Measurements from ENCODE around the gene CTNNBIP1.

Gene CTNNBIP1

DNA sequence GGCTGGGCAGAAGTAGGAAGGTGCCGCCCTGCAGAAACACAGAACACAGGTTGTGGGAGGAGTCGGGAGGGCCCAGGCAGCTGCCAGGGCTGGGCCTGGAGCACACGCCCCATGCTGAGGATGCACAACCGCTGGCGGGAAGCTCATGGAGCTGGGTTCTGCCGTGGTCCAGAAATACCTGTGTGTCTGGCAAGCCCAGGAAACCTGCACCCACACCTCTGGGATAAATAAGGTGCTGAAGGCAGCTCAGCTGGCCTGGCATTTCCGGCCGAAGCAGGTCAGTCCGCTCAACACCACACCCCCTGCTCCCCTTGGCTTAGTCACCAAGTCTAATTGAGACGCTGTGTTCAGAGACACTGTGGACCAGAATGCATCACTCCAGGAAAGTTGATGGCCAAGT is 32.1 kb downstream of the CTNNBIP1 start:
- DNase-seq (ENCODE audit: low read depth in 2 of 2) = no peak

- no peak for DNase-seq (ENCODE audit: low read depth in 2 of 2)
Observed at GRCh38 chr1:9875636-9876000, 34.5 kb downstream of the CTNNBIP1 start.

GRCh38 chr1:9874959-9875635 is 35.0 kb downstream of the CTNNBIP1 start:
- peak; percentile 33 to 51 for DNase-seq (ENCODE audit: low read depth in 2 of 2)

GRCh38 chr1:9874412-9874811 is 35.7 kb downstream of the CTNNBIP1 start:
- no peak for DNase-seq (ENCODE audit: low read depth in 2 of 2)

DNA sequence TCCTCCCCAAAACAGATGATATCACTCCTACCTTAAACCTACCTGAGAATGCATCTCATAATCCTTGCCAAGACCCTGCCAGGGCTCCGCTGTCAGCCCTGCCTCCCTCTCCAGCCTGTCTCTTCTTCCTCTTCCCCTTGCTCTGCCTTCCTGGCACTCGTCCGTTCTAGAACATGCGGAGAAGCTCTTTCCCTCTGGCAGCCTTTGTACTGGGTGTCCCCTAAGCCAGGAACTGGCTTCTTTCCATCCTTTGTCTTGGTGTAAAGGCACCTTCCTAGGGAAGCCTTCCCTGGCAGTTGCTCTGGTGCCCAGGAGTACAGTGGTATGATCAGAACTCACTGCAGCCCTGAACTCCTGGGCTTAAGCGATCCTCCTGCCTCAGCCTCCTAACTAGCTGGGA is 36.1 kb downstream of the CTNNBIP1 start:
- DNase-seq (ENCODE audit: low read depth in 2 of 2) = no peak

GRCh38 chr1:9873385-9873784 is 36.7 kb downstream of the CTNNBIP1 start:
- no peak for DNase-seq (ENCODE audit: low read depth in 2 of 2)

DNA sequence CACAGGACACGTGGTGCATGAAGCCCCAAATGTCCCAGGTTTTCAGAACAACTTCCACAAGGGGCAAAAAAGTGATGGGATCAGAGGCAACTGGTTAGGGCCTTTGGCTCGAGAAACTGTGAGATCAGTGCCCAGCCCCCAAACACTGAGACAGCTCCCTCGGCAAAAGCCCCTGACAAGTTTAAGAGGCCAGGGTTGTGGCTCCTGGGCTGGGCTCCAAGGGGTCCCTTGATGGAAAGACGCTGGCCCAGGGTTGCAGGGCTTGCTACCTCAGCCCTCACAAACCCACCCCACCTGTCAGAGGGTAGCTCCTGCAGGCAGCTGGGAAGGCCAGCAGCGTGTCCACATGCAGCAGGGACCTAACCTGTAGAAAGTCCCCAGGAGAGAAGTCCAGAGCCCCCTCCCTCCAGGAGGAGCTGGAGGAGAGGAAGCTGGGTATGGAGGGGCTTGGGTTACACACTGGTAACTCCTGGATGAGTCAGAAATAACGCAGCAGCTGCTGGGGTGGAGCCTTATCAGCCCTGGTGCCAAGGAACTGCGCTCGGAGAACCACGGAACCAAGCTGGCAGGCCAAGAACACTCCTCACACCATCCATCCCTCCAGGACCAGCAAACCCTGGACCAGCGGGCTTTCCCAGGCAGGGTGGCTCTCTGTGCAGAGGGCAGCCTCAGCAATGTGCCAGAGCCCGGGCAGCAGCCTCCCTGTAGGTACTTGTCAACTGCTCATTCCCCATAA is 37.5 kb downstream of the CTNNBIP1 start:
- no peak for DNase-seq (ENCODE audit: low read depth in 2 of 2)

DNA sequence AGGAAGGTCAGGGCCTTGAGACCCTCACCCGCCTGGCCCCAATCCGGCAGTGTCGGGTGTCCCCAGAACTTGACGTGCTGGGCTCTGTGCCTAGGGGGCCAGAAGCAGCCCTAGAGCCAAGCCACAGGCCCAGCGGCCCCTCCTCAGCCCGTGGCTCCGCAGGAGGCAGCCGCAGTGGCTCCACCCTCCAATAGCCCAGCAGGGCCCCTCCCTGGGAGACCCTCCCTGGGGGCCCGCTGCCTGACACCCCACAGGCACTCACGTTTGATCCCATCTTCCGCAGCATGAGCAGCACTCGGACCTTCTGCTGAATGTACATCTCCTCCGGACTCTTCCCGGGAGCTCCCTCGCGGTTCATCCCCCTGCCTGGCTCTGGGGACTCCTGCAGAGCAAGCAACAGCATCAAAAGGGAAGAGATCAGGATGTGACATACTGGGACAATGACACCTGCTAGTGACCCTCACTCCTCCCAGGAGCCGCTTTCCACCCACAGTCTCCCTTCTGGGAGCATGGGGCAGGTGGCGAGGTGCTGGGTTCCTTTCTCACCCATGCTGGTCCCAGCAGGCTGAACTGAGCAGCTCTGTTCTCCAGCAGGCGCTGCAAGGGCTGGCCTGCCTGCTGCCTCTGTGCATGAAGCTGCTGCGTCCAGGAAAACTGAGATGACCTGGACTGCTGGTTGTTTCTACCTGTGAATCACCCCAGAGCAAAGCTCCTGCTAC is 38.2 kb downstream of the CTNNBIP1 start:
- DNase-seq (ENCODE audit: low read depth in 2 of 2) = no peak

GRCh38 chr1:9871021-9871420 is 39.0 kb downstream of the CTNNBIP1 start:
- DNase-seq (ENCODE audit: low read depth in 2 of 2) = no peak

DNA sequence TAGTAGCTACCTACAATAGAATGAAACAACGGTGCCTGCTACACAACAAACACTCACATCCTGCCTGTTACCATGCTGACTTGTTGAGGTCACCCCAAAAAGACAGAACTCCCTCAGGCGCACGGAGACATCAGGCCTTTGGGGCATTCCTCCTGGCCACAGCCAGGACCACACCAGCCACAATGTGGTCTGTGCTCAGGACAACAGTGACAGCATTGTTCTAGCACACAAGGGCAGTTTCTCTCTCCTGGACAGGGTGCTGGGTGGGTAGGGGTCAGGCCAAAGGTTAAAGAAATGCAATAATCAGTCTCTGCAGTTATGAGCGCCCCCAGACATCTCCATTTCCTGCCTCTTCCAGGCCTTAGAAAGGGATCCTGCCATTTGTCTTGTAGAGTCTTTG is 39.5 kb downstream of the CTNNBIP1 start:
- DNase-seq (ENCODE audit: low read depth in 2 of 2) = no peak

- DNase-seq (ENCODE audit: low read depth in 2 of 2) = no peak
Observed at GRCh38 chr1:9869831-9870251, 40.2 kb downstream of the CTNNBIP1 start.

GRCh38 chr1:9868244-9868590 is 41.9 kb downstream of the CTNNBIP1 start:
- no peak for DNase-seq (ENCODE audit: low read depth in 2 of 2)

GRCh38 chr1:9867408-9868243 is 42.4 kb downstream of the CTNNBIP1 start:
- peak; percentile 72 to 76 for DNase-seq (ENCODE audit: low read depth in 2 of 2)

DNA sequence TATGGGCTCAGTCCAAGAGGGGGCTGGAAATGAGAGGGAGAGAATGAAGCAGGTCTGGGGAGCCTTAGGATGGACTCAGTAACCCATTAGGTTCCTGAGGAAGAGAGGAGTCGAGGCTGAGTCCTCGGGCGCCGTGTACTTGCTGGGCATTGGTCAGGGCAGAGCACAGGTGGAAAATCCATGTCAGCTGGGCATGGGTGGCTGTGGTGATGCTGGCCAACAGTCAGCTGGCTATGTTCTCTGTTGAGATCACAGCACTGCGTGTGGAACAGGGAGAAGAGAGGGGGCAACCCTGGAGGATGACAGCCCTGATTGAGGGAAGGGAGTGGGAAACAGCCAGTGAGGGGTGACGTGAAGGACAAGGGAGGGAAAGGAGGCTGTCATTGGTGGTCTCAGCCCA is 43.2 kb downstream of the CTNNBIP1 start:
- no peak for DNase-seq (ENCODE audit: low read depth in 2 of 2)

DNA sequence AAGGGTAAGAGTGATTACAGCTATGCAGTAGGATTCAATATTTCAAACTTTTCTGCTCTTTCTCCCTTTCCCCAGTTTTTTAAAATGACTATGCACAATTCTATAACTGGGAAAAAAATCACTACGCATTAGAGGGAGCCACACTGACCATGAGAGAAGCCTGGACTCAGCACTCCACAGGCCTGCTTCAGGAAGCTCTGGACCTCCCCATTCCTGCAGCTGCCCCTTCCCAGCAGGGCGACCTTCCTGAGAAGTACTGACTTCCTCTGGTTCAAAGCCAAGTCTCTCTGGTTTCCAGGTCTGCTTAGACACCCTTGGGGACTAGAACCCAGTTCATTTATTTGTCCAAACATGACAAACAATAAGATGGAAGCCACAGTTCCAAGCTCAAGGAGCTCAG is 44.3 kb downstream of the CTNNBIP1 start:
- DNase-seq (ENCODE audit: low read depth in 2 of 2) = no peak

GRCh38 chr1:9863371-9863770 is 46.7 kb downstream of the CTNNBIP1 start:
- DNase-seq (ENCODE audit: low read depth in 2 of 2) = no peak

DNA sequence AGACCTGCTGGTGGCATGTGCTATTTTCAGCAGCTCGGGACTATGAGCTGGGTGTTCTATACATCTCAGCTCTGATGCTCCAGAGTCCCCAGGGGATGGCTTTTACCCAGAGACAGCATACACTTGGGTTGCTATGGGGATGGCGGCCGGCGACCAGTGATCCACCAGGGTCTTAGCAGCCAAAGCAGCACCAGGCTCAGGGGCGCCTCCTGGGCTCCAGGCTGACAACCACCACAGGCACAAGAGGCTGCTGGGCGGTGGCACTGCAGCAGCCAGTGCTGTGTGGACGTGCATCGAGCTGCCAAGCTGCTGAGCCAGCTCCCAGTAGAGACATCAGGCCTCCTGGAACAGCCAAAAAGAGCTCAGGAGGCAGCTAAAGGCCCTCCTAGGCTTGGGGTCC is 48.7 kb downstream of the CTNNBIP1 start:
- DNase-seq (ENCODE audit: low read depth in 2 of 2) = no peak

DNA sequence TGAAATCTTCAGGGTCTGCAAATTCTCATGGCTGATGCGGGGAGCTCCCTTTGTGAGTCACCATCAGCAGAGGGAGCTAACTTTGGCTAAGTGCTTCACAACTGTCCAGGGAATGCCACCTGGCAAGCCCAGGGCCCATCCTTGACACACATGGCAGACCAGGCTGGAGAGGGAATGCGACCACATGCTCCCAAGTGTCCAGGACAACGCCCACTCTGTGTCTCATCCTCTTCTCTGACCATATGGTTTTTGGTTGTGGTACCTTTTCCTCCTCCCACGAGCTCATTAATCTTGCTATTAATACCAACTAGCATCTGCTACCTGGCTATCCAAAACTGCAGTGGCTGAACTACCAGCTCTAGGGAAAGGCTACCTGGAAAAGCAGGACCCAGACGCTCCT is 49.2 kb downstream of the CTNNBIP1 start:
- DNase-seq (ENCODE audit: low read depth in 2 of 2) = no peak

DNA sequence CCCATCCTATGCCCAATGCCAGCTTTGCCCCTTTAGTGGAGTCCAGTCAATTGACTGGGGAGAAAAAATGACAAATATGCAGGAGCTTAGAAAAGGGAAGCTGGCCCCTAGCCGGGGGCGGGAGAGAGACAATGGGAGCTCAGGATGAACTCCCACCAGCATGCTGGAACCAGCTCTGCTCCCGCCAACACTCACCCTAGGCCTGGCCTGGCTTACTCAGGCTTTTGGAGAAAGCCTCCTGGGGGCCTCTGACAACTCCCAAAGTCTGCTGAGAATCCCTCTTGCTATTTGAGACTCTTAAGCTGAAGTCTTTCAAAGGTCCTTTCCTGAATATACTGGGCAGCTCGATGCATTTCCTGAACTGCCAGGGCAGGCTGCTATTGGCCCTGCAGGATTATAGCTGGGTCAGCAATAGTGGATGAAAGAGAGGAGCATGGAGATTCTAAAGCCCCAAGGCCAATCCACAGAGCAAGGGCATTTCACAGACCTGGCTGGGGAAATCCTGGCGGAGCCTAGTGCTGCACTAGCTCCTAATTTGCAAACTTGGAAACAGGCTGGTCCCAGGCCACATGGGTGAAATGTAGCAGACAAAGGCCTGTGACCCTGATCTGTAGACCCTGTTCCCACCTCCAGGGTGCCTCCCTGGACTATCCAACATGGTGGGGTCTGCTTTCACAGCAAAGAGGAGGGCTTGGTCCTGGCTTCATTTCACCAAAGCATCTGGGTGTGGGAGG is 50.6 kb downstream of the CTNNBIP1 start:
- DNase-seq (ENCODE audit: low read depth in 2 of 2) = no peak

DNA sequence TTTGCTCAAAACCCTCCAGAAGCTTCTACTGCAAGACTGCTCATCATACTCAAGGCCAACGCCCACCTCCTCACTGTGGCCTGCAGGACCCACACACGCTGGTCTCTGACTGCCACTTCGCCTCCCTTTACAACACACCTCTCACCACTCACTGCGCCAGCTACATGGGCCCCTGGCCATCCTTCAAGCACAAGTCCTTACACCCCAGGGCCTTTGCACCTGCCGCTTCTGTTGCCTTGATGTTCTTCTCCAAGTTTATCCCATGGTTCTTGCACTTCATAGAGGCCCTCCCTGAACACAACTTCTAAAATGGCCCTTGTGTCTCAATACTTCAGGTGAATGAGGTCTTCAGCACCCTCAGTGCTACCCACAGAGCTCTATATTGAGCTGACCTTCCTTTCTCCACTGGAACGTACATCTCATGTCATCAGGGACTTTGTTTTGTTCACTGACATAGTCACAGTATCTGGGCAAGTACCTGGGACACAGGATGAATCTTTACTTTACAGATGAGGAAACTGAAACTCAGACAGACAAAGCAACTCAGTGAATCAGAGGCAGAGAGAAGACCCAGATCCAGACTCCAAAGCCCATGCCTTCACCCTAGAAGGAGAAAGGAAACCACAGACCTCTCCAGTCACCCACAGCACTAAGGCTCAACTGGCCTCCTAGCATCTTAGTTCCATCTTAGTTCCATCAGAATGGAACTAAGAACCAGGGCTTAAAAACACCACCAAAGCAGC is 51.6 kb downstream of the CTNNBIP1 start:
- DNase-seq (ENCODE audit: low read depth in 2 of 2) = no peak

DNA sequence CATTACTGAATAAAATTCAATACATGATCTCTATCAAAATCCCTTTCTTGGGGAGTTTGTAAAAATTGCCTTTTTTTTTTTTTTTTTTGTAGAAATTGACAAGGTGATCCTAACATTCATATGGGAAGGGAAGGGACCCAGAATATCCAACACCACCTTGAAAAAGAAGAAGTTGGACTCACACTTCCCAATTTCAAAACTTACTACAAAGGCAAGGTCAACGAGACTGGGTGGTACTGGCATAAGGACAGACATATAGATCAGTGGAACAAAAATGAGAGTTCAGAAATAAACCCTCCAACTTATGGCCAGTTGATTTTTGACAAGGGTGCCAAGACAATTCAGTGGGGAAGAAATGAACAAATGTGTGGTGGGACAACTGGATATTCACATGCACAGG is 54.9 kb downstream of the CTNNBIP1 start:
- no peak for DNase-seq (ENCODE audit: low read depth in 2 of 2)

All from activated CD8-positive, alpha-beta memory T cell treated with anti-CD3 and anti-CD28 coated beads for 4 hours (primary cell).